NCI-H146 treated with DMSO at 0.1 percent for 48 hours (cell line): Measurements from ENCODE around the gene ACP2.
"Not testable (repeated sequence)": the region's sequence is repeated elsewhere in the genome, so short reads cannot be mapped to it uniquely, and the experiment has no call there.

Experiments
- DNase-seq: peaks from one replicate; lab custom pipeline; 2025; ENCODE audit not compliant: unreplicated experiment; lab: John Stamatoyannopoulos, UW

ACP2 gene

DNA sequence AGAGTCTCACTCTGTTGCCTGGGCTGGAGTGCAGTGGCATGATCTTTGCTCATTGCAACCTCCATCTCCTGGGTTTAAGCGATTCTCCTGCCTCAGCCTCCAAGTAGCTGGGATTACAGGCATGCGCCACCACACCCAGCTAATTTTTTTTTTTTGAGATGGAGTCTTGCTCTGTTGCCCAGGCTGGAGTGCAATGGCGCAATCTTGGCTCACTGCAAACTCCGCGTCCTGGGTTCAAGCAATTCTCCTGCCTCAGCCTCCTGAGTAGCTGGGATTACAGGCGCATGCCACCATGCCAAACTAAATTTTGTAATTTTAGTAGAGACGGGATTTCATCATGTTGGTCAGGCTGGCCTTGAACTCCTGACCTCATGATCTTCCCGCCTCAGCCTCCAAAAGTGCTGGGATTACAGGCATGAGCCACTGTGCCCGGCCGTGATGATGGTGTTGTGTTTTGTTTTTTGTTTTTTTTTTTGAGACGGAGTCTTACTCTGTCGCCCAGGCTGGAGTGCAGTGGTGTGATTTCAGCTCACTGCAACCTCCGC lies 40.5 kb downstream of the ACP2 start:
- not testable (repeated sequence) for DNase-seq

- no peak for DNase-seq
Observed at GRCh38 chr11:47207459-47207858, 41.2 kb downstream of the ACP2 start.

GRCh38 chr11:47206577-47206976 lies 42.0 kb downstream of the ACP2 start:
- DNase-seq = not testable (repeated sequence)

DNA sequence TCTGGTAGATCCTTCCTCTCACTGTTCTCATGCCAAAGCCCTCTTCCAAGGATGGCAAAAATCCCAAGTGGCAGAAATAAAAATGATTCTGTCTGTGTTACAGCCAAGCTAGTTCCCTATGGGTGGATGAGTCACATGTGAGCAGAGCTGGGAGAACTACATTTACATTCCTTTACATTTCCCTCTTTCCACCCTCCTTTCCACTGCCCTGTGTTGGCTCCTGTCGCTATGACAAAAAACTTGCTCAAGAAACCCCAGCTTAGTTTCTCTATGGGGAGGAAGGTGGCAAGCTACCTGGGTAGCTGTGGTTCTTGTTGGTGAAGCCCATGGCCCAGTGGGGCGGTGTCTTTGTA lies 44.0 kb downstream of the ACP2 start:
- DNase-seq = no peak

GRCh38 chr11:47202576-47202975 lies 46.0 kb downstream of the ACP2 start:
- no peak for DNase-seq

GRCh38 chr11:47201015-47201414 lies 47.6 kb downstream of the ACP2 start:
- DNase-seq = no peak

DNA sequence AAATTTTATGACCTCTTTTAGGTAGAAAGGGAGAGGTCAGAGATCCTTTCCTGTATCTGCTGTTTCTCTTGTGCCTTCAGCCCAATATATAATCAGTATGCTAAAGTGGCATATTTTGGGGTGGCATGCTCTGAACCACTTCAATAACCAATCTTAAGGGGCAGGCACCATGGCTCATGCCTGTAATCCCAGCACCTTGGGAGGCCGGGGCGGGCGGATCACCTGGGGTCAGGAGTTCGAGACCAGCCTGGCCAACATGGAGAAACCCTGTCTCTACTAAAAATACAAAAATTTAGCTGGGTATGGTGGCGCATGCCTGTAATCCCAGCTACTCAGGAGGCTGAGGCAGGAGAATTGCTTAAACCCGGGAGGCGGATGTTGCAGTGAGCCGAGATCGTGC lies 50.5 kb downstream of the ACP2 start:
- DNase-seq = not testable (repeated sequence)

GRCh38 chr11:47192111-47192510 lies 56.5 kb downstream of the ACP2 start:
- no peak for DNase-seq

- not testable (repeated sequence) for DNase-seq
Observed at GRCh38 chr11:47191137-47191536, 57.5 kb downstream of the ACP2 start.
